ENCODE data around the gene SLC43A2.

The SLC43A2 gene

GRCh38 chr17:1535737-1536136, 92.9 kb downstream of the SLC43A2 start:
- Histone ChIP-seq H3K9me3 (ENCODE audit: control insufficient read depth, low read length) (no peaks in the 10 kb centered on the region), H2BK5ac (ENCODE audit: low read depth, low read length, poor library complexity, severe bottlenecking) (no peak overlapping the region), H3K9ac (ENCODE audit: low read length) (no peak overlapping the region), H3K27me3 (ENCODE audit: control insufficient read depth in 1 of 2, insufficient read depth in 1 of 2, low read length in 2 of 2) (no peaks in the 10 kb centered on the region), H3K4me3 (ENCODE audit: insufficient read depth in 1 of 2, low read depth in 1 of 2, low read length in 2 of 2) (no peak overlapping the region), H3K4ac (ENCODE audit: low read depth in 1 of 2, low read length in 2 of 2) (no peak overlapping the region), H3K79me1 (replicated peaks; ENCODE audit: low read length, poor library complexity, severe bottlenecking) (peaks cover 23% of the 10 kb centered on the region), H3K18ac (ENCODE audit: low read depth in 1 of 2, low read length in 2 of 2) (no peak overlapping the region), H3K4me2 (ENCODE audit: low read length, poor library complexity, severe bottlenecking) (no peak overlapping the region), H3K14ac (ENCODE audit: low read length in 2 of 2) (no peak overlapping the region), H4K91ac (ENCODE audit: low read length) (no peak overlapping the region), H2BK12ac (ENCODE audit: low read length in 2 of 2) (no peak overlapping the region), H3K27ac (ENCODE audit: low read length, poor library complexity, severe bottlenecking) (no peak overlapping the region), H3K36me3 (ENCODE audit: control insufficient read depth in 1 of 2, insufficient read depth in 2 of 2, low read depth in 1 of 2, low read length in 2 of 2) (peaks cover 69 to 87% of the 10 kb centered on the region in 2 experiments), H2BK120ac (ENCODE audit: low read depth, low read length) (no peak overlapping the region), H2BK15ac (ENCODE audit: low read depth, poor library complexity, severe bottlenecking) (no peak overlapping the region), H4K8ac (ENCODE audit: low read length) (no peak overlapping the region), H2AFZ (ENCODE audit: low read depth, low read length) (no peak overlapping the region), H3K23ac (ENCODE audit: low read length in 2 of 2) (no peak overlapping the region), H2AK5ac (ENCODE audit: low read length, severe bottlenecking) (no peak overlapping the region), H3K4me1 (ENCODE audit: control insufficient read depth, insufficient read depth, low read depth, low read length) (peaks cover 2% of the 10 kb centered on the region)
- WGBS, result over 99% methylated on average over 4 of the region's 4 CpGs
- DNase-seq, result no peak

- H3K4me2 ChIP-seq (ENCODE audit: low read length, poor library complexity, severe bottlenecking), result no peak overlapping the region
- H3K9me3 ChIP-seq (ENCODE audit: control insufficient read depth, low read length), result no peaks in the 10 kb centered on the region
- no peak overlapping the region for H2BK5ac ChIP-seq (ENCODE audit: low read depth, low read length, poor library complexity, severe bottlenecking)
- no peak overlapping the region for H2AFZ ChIP-seq (ENCODE audit: low read depth, low read length)
- no peak overlapping the region for H2BK120ac ChIP-seq (ENCODE audit: low read depth, low read length)
- H3K79me1 ChIP-seq (replicated peaks; ENCODE audit: low read length, poor library complexity, severe bottlenecking), result peaks cover 24% of the 10 kb centered on the region
- H3K23ac ChIP-seq (ENCODE audit: low read length in 2 of 2), result no peak overlapping the region
- H3K4me1 ChIP-seq (ENCODE audit: control insufficient read depth, insufficient read depth, low read depth, low read length), result peaks cover 2% of the 10 kb centered on the region
- H2AK5ac ChIP-seq (ENCODE audit: low read length, severe bottlenecking), result no peak overlapping the region
- H3K27me3 ChIP-seq (ENCODE audit: control insufficient read depth in 1 of 2, insufficient read depth in 1 of 2, low read length in 2 of 2), result no peaks in the 10 kb centered on the region
- H3K27ac ChIP-seq (ENCODE audit: low read length, poor library complexity, severe bottlenecking), result no peak overlapping the region
- DNase-seq, result no peak
- 96% methylated on average over 24 of the region's 24 CpGs for WGBS
- no peak overlapping the region for H3K9ac ChIP-seq (ENCODE audit: low read length)
- no peak overlapping the region for H3K14ac ChIP-seq (ENCODE audit: low read length in 2 of 2)
- no peak overlapping the region for H3K4me3 ChIP-seq (ENCODE audit: insufficient read depth in 1 of 2, low read depth in 1 of 2, low read length in 2 of 2)
- no peak overlapping the region for H4K91ac ChIP-seq (ENCODE audit: low read length)
- no peak overlapping the region for H4K8ac ChIP-seq (ENCODE audit: low read length)
- no peak overlapping the region for H3K18ac ChIP-seq (ENCODE audit: low read depth in 1 of 2, low read length in 2 of 2)
- H2BK12ac ChIP-seq (ENCODE audit: low read length in 2 of 2), result no peak overlapping the region
- H3K36me3 ChIP-seq (ENCODE audit: control insufficient read depth in 1 of 2, insufficient read depth in 2 of 2, low read depth in 1 of 2, low read length in 2 of 2), result peaks cover 63 to 84% of the 10 kb centered on the region in 2 experiments
- H2BK15ac ChIP-seq (ENCODE audit: low read depth, poor library complexity, severe bottlenecking), result no peak overlapping the region
- no peak overlapping the region for H3K4ac ChIP-seq (ENCODE audit: low read depth in 1 of 2, low read length in 2 of 2)
These were observed 94.8 kb downstream of the SLC43A2 start for GRCh38 chr17:1533661-1534325.

- Histone ChIP-seq H2AK5ac (ENCODE audit: low read length, severe bottlenecking) (no peak overlapping the region), H3K23ac (ENCODE audit: low read length in 2 of 2) (no peak overlapping the region), H4K91ac (ENCODE audit: low read length) (peak overlapping the region; percentile 54), H2BK12ac (ENCODE audit: low read length in 2 of 2) (no peak overlapping the region), H4K8ac (ENCODE audit: low read length) (no peak overlapping the region), H3K36me3 (ENCODE audit: control insufficient read depth in 1 of 2, insufficient read depth in 2 of 2, low read depth in 1 of 2, low read length in 2 of 2) (peaks cover 64 to 83% of the 10 kb centered on the region in 2 experiments), H3K27me3 (ENCODE audit: control insufficient read depth in 1 of 2, insufficient read depth in 1 of 2, low read length in 2 of 2) (no peaks in the 10 kb centered on the region), H3K9ac (ENCODE audit: low read length) (no peak overlapping the region), H3K14ac (ENCODE audit: low read length in 2 of 2) (no peak overlapping the region), H3K9me3 (ENCODE audit: control insufficient read depth, low read length) (no peaks in the 10 kb centered on the region), H2AFZ (ENCODE audit: low read depth, low read length) (no peak overlapping the region), H2BK5ac (ENCODE audit: low read depth, low read length, poor library complexity, severe bottlenecking) (no peak overlapping the region), H2BK120ac (ENCODE audit: low read depth, low read length) (no peak overlapping the region), H3K4ac (ENCODE audit: low read depth in 1 of 2, low read length in 2 of 2) (no peak overlapping the region), H3K4me3 (ENCODE audit: insufficient read depth in 1 of 2, low read depth in 1 of 2, low read length in 2 of 2) (no peak overlapping the region), H3K4me2 (ENCODE audit: low read length, poor library complexity, severe bottlenecking) (no peak overlapping the region), H3K27ac (ENCODE audit: low read length, poor library complexity, severe bottlenecking) (no peak overlapping the region), H3K18ac (ENCODE audit: low read depth in 1 of 2, low read length in 2 of 2) (no peak overlapping the region), H2BK15ac (ENCODE audit: low read depth, poor library complexity, severe bottlenecking) (no peak overlapping the region), H3K4me1 (ENCODE audit: control insufficient read depth, insufficient read depth, low read depth, low read length) (peaks cover 2% of the 10 kb centered on the region), H3K79me1 (replicated peaks; ENCODE audit: low read length, poor library complexity, severe bottlenecking) (peaks cover 24% of the 10 kb centered on the region)
- peak; percentile 12 for DNase-seq
- WGBS, result 90% methylated on average over 10 of the region's 10 CpGs
These were observed 95.6 kb downstream of the SLC43A2 start for GRCh38 chr17:1532836-1533602.

GRCh38 chr17:1529863-1530262, 98.8 kb downstream of the SLC43A2 start:
- DNase-seq, result no peak
- Histone ChIP-seq H2BK5ac (ENCODE audit: low read depth, low read length, poor library complexity, severe bottlenecking) (no peak overlapping the region), H3K4me1 (ENCODE audit: control insufficient read depth, insufficient read depth, low read depth, low read length) (peaks cover 2% of the 10 kb centered on the region), H4K91ac (ENCODE audit: low read length) (no peak overlapping the region), H2BK15ac (ENCODE audit: low read depth, poor library complexity, severe bottlenecking) (no peak overlapping the region), H4K8ac (ENCODE audit: low read length) (no peak overlapping the region), H3K79me1 (replicated peaks; ENCODE audit: low read length, poor library complexity, severe bottlenecking) (peaks cover 23% of the 10 kb centered on the region), H3K36me3 (ENCODE audit: control insufficient read depth in 1 of 2, insufficient read depth in 2 of 2, low read depth in 1 of 2, low read length in 2 of 2) (peaks cover 58 to 85% of the 10 kb centered on the region in 2 experiments), H3K9me3 (ENCODE audit: control insufficient read depth, low read length) (no peaks in the 10 kb centered on the region), H3K4me3 (ENCODE audit: insufficient read depth in 1 of 2, low read depth in 1 of 2, low read length in 2 of 2) (no peak overlapping the region), H2AK5ac (ENCODE audit: low read length, severe bottlenecking) (no peak overlapping the region), H3K27me3 (ENCODE audit: control insufficient read depth in 1 of 2, insufficient read depth in 1 of 2, low read length in 2 of 2) (no peaks in the 10 kb centered on the region), H3K18ac (ENCODE audit: low read depth in 1 of 2, low read length in 2 of 2) (no peak overlapping the region), H3K23ac (ENCODE audit: low read length in 2 of 2) (no peak overlapping the region), H3K14ac (ENCODE audit: low read length in 2 of 2) (no peak overlapping the region), H3K4me2 (ENCODE audit: low read length, poor library complexity, severe bottlenecking) (no peak overlapping the region), H3K9ac (ENCODE audit: low read length) (no peak overlapping the region), H2AFZ (ENCODE audit: low read depth, low read length) (no peak overlapping the region), H3K4ac (ENCODE audit: low read depth in 1 of 2, low read length in 2 of 2) (no peak overlapping the region), H2BK12ac (ENCODE audit: low read length in 2 of 2) (no peak overlapping the region), H3K27ac (ENCODE audit: low read length, poor library complexity, severe bottlenecking) (no peak overlapping the region), H2BK120ac (ENCODE audit: low read depth, low read length) (no peak overlapping the region)
- 100% methylated on average over 1 of the region's 2 CpGs for whole genome bisulfite sequencing
